K562 (cell line): ENCODE data around the gene LCNL1. TPM values are rescaled to one million over a fixed set of nuclear protein-coding genes. Genes with fewer than 3 reads are reported as not detected.

Experiments
- ATAC-seq: fragments of 200-7000 bp; cut with Tn5 transposase; 3 replicates; pipeline ENCODE4 v1.9.1; 2020; ENCODE audit warnings: moderate library complexity
- BruUV-seq: library from RNA; stranded (reverse); fragments of 400-500 nt; replicated peaks from 2 replicates; lab custom pipeline; 2021; lab: Mats Ljungman, UMichigan
- CTCF ChIA-PET: fragments of 300-600 bp; formaldehyde crosslinking; extraction: SDS; loops from one replicate; lab custom pipeline; 2021; ENCODE audit warnings: low intra/inter-chr PET ratio; lab: Yijun Ruan, JAX
- POLR2A ChIA-PET: fragments of 300-600, 350-650 bp; sonication (Branson Sonifier 250); formaldehyde crosslinking; extraction: SDS; loops from one replicate; lab custom pipeline; 2021; ENCODE audit warnings: antibody characterized with exemption, inconsistent platforms; lab: Yijun Ruan, JAX
- DNase-seq, 4 experiments: peaks; one replicate each; pipeline versions ENCODE4 v3.0.0 to v3.0.0-alpha.2; 2011 to 2018; ENCODE audit warnings: low spot score in 3 of 4, mixed read lengths in 3 of 4; ENCODE audit errors: extremely low read depth in 1 of 4
- FAIRE-seq: peaks from 2 replicates; lab custom pipeline; 2011; peaks lifted over from hg19 to GRCh38; lab: Jason Lieb, UNC
- H2AFZ ChIP-seq: 2 replicates; pipeline ENCODE4 v1.6.0; 2011; ENCODE audit warnings: low read depth, low read length, control low read depth, inconsistent platforms
- H3K27ac ChIP-seq: fragments of 200-600 bp; 3 replicates; pipeline ENCODE4 v1.8.0; 2011; ENCODE audit warnings: low read depth, mild to moderate bottlenecking, control low read depth, inconsistent platforms, low read length, moderate library complexity, mixed read lengths; ENCODE audit errors: extremely low read depth
- H3K27me3 ChIP-seq, 2 experiments: fragments of 300-600 bp in 1 of 2; 2 replicates in 1 of 2; 3 replicates in 1 of 2; pipeline versions ENCODE4 v1.6.0 to v1.8.0; 2011; ENCODE audit warnings: inconsistent platforms in 2 of 2, low read length in 2 of 2, mild to moderate bottlenecking in 1 of 2, mixed read lengths in 1 of 2, moderate library complexity in 1 of 2; ENCODE audit not compliant: control insufficient read depth in 2 of 2, insufficient read depth in 2 of 2
- H3K36me3 ChIP-seq: fragments of 300-600 bp; 3 replicates; pipeline ENCODE4 v1.8.0; 2011; ENCODE audit warnings: mild to moderate bottlenecking, low read length, inconsistent platforms; ENCODE audit not compliant: control insufficient read depth, insufficient read depth
- H3K4me1 ChIP-seq, 2 experiments: fragments of 200-600 bp in 1 of 2; replicated peaks in 1 of 2; 2 replicates in 1 of 2; 3 replicates in 1 of 2; pipeline versions ENCODE4 v1.5.1 to v1.8.0; 2011; ENCODE audit warnings: inconsistent platforms in 2 of 2, low read length in 2 of 2, mild to moderate bottlenecking in 1 of 2, mixed read lengths in 1 of 2, moderate library complexity in 1 of 2; ENCODE audit not compliant: control insufficient read depth in 2 of 2, insufficient read depth in 2 of 2
- H3K4me2 ChIP-seq: 2 replicates; pipeline ENCODE4 v1.6.1; 2011; ENCODE audit warnings: low read length, control low read depth, inconsistent platforms, mixed read lengths; ENCODE audit not compliant: insufficient read depth
- H3K4me3 ChIP-seq: fragments of 200-600 bp; sonication (generic), shearing (Covaris generic); 2 replicates; pipeline ENCODE4 v1.5.1; 2016; ENCODE audit warnings: control low read depth, inconsistent platforms
- H3K79me2 ChIP-seq: fragments of 200-600 bp; 3 replicates; pipeline ENCODE4 v1.8.0; 2011; ENCODE audit warnings: low read length, inconsistent platforms; ENCODE audit not compliant: control insufficient read depth, insufficient read depth
- H3K9ac ChIP-seq, 2 experiments: 2 replicates each; pipeline versions ENCODE4 v1.6.0 to v1.6.1; 2011; ENCODE audit warnings: low read depth in 2 of 2, low read length in 2 of 2, control low read depth in 1 of 2, inconsistent platforms in 1 of 2, mild to moderate bottlenecking in 1 of 2, mixed read lengths in 1 of 2; ENCODE audit not compliant: insufficient read depth in 1 of 2
- H3K9me1 ChIP-seq: one replicate; pipeline ENCODE4 v1.6.0; 2011; ENCODE audit warnings: inconsistent platforms, mild to moderate bottlenecking, low read length, moderate library complexity; ENCODE audit not compliant: control insufficient read depth, insufficient read depth
- H3K9me3 ChIP-seq: replicated peaks from 2 replicates; pipeline ENCODE4 v1.5.1; 2011; ENCODE audit warnings: low read depth, low read length, inconsistent platforms; ENCODE audit not compliant: control insufficient read depth, insufficient read depth
- H4K20me1 ChIP-seq: replicated peaks from 2 replicates; pipeline ENCODE4 v1.6.1; 2011; ENCODE audit warnings: low read length, inconsistent platforms, mixed read lengths; ENCODE audit not compliant: control insufficient read depth, insufficient read depth
- CHD4 ChIP-seq: fragments of 200-600 bp; sonication (generic); IDR thresholded peaks from 3 replicates; pipeline ENCODE4 v1.6.1; 2012; ENCODE audit warnings: low read depth, mild to moderate bottlenecking, mixed read lengths, low read length, inconsistent platforms; ENCODE audit not compliant: insufficient read depth, insufficient replicate concordance, poor library complexity, severe bottlenecking
- LARP7 ChIP-seq: fragments of 450-650 bp; IDR thresholded peaks from 2 replicates; pipeline ENCODE4 v1.6.1; 2016
- LEF1 ChIP-seq: fragments of 450-650 bp; IDR thresholded peaks from 2 replicates; pipeline ENCODE4 v1.6.1; 2016; ENCODE audit warnings: mild to moderate bottlenecking
- MAX ChIP-seq: sonication (generic); formaldehyde crosslinking; IDR thresholded peaks from 2 replicates; pipeline ENCODE4 v1.9.0; 2022; ENCODE audit warnings: mild to moderate bottlenecking, missing genetic modification reagents
- MGA ChIP-seq: fragments of 450-650 bp; IDR thresholded peaks from 2 replicates; pipeline ENCODE4 v1.6.1; 2016; ENCODE audit warnings: mild to moderate bottlenecking, moderate library complexity
- NR2C1 ChIP-seq, 2 experiments: fragments of 450-650 bp; IDR thresholded peaks; 2 replicates each; pipeline ENCODE4 v1.6.1; 2017; ENCODE audit warnings: mild to moderate bottlenecking in 2 of 2, antibody characterized with exemption in 1 of 2, inconsistent platforms in 1 of 2, missing compliant biosample characterization in 1 of 2, missing genetic modification characterization in 1 of 2
- NUFIP1 ChIP-seq: fragments of 450-650 bp; IDR thresholded peaks from 2 replicates; pipeline ENCODE4 v1.6.1; 2018; ENCODE audit not compliant: partially characterized antibody
- RBM34 ChIP-seq: fragments of 200-400 bp; formaldehyde crosslinking; IDR thresholded peaks from 2 replicates; pipeline ENCODE4 v1.6.1; 2018; ENCODE audit warnings: low read length, borderline replicate concordance; ENCODE audit not compliant: insufficient read depth
- ZNF347 ChIP-seq: fragments of 450-650 bp; formaldehyde crosslinking; IDR thresholded peaks from 2 replicates; pipeline ENCODE4 v1.4.0; 2020; ENCODE audit warnings: low read depth, mild to moderate bottlenecking, moderate library complexity
- ZNF445 ChIP-seq: fragments of 250-450 bp; sonication (Bioruptor Pico); IDR thresholded peaks from 2 replicates; pipeline ENCODE4 v1.4.0; 2020; ENCODE audit warnings: low read depth, mild to moderate bottlenecking, moderate library complexity
- WGBS: fragments of 100-300 bp; shearing (Covaris generic); methylation state at CpG from one replicate; pipeline ENCODE4 v1.1.6; 2016; ENCODE audit warnings: low coverage, mixed read lengths; ENCODE audit not compliant: insufficient coverage; ENCODE audit errors: missing lambda C conversion rate; 5-methylcytosine and 5-hydroxymethylcytosine counted together
- in situ Hi-C: fragments of 300-500 bp; cut with MboI; formaldehyde crosslinking; loops from 4 replicates; pipeline ENCODE4 v1.15.0; 2018; ENCODE audit warnings: inconsistent platforms, mixed read lengths
- intact Hi-C: fragments of 100-400 bp; cut with micrococcal nuclease; formaldehyde crosslinking; loops from 2 replicates; pipeline ENCODE4 v1.14.2; 2022
- polyA plus RNA-seq, 8 experiments: library from polyadenylated mRNA; depleted of rRNA in 4 of 8; stranded (reverse) in 5 of 8; unstranded in 3 of 8; fragments of >200 nt; fragmentation: Nextera tagmentation in 2 of 8; fragmentation: Illumina TruSeq in 1 of 8; extraction: Ambion mirVana in 2 of 8; extraction: Trizol in 1 of 8; gene quantifications; 2 replicates each; pipeline versions ENCODE4 v1.2.1 to v1.2.3, GENCODE V29; 2011 to 2014; ENCODE audit warnings: inconsistent platforms in 1 of 8, missing spikeins in 1 of 8
- total RNA-seq, 7 experiments: library from RNA; depleted of rRNA in 6 of 7; stranded (reverse); fragments of >200 nt in 6 of 7; fragmentation: Illumina TruSeq in 2 of 7; extraction: Trizol in 2 of 7; gene quantifications; 2 replicates each; pipeline versions ENCODE4 v1.2.1 to v1.2.3, GENCODE V29; 2011 to 2021; ENCODE audit warnings: low replicate concordance in 1 of 7

LCNL1 gene
- total and polyA plus RNA-seq, 9 of the 15 experiments (the other 6 are each of a cell fraction or from before 2014, with no cell fraction given), result 0.04 to 0.16 (median 0.04) TPM; not detected in 4

DNA sequence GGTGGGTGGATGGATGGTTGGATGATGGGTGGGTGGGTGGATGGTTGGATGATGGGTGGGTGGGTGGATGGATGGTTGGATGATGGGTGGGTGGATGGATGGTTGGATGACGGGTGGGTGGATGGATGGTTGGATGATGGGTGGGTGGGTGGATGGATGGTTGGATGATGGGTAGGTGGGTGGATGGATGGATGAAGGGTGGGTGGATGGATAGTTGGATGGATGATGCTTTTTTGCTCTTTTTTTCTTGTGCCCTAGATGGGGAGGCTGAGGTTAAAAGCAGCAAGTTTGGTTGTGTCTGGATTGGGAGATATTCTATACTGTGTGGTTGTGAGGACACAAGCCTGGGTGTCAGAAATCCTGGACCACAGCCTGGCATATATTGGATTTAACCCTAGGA is 25.3 kb upstream of the LCNL1 start:
- H3K4me3 ChIP-seq, result no peak overlapping the region
- no peaks in the 10 kb centered on the region for H3K9me3 ChIP-seq
- no peak overlapping the region for H2AFZ ChIP-seq
- no peaks in the 10 kb centered on the region for H3K36me3 ChIP-seq
- no peaks in the 10 kb centered on the region for H3K9me1 ChIP-seq
- no peaks in the 10 kb centered on the region for H3K79me2 ChIP-seq
- intact Hi-C loops, result no loop called here
- H4K20me1 ChIP-seq, result 0 out of 2 replicates have a peak, but pooled peaks cover 4% of the 10 kb centered on the region
- WGBS, result no CpG with 5 or more reads among the region's 1 CpG
- no peak overlapping the region for H3K27ac ChIP-seq
- CTCF ChIA-PET, result no interaction called here
- in situ Hi-C loops, result no loop called here
- peaks cover 2 to 7% of the 10 kb centered on the region in 2 experiments; a peak in 3 of 5 replicates for H3K27me3 ChIP-seq
- POLR2A ChIA-PET, result no interaction called here
- no TSS peak for BruUV-seq
- no peak overlapping the region for H3K4me2 ChIP-seq
- H3K4me1 ChIP-seq, result peaks cover 2 to 70% of the 10 kb centered on the region in 2 experiments; a peak in 3 of 5 replicates
- FAIRE-seq (no peak), DNase-seq (no peak), ATAC-seq (no peak)
- no peak overlapping the region for H3K9ac ChIP-seq
- TF ChIP-seq ZNF445 (CRISPR knock-in tag), result no peak
- TF ChIP-seq MAX (CRISPR knock-in tag), result no peak
- no peak for TF ChIP-seq MGA
- TF ChIP-seq ZNF347 (CRISPR knock-in tag), result no peak
- no peak for TF ChIP-seq RBM34
- TF ChIP-seq NUFIP1, result no peak
- no peak for TF ChIP-seq NR2C1 (IDR thresholded peaks at IDR 0.05)
- no peak for TF ChIP-seq NR2C1 (tag; IDR thresholded peaks at IDR 0.05)
- TF ChIP-seq CHD4, result no peak
- no peak for TF ChIP-seq LARP7
- no peak for TF ChIP-seq LEF1
